ENCODE data around the gene UBE2S.
"Not testable (repeated sequence)": the region's sequence is repeated elsewhere in the genome, so short reads cannot be mapped to it uniquely, and the experiment has no call there.

UBE2S gene

GRCh38 chr19:55451163-55451964 lies 43.8 kb upstream of the UBE2S start:
- H3K27ac ChIP-seq (ENCODE audit: low read length, poor library complexity, severe bottlenecking): no peak overlapping the region
- H2BK15ac ChIP-seq (ENCODE audit: low read depth, poor library complexity, severe bottlenecking): no peak overlapping the region
- H3K27me3 ChIP-seq (ENCODE audit: control insufficient read depth in 1 of 2, insufficient read depth in 1 of 2, low read length in 2 of 2): peaks cover 46 to 48% of the 10 kb centered on the region in 2 experiments
- no peak overlapping the region for H4K91ac ChIP-seq (ENCODE audit: low read length)
- H3K4me3 ChIP-seq (ENCODE audit: insufficient read depth in 1 of 2, low read depth in 1 of 2, low read length in 2 of 2): no peak overlapping the region
- no peak overlapping the region for H3K4ac ChIP-seq (ENCODE audit: low read depth in 1 of 2, low read length in 2 of 2)
- H3K79me1 ChIP-seq (replicated peaks; ENCODE audit: low read length, poor library complexity, severe bottlenecking): peaks cover 9% of the 10 kb centered on the region
- no peak overlapping the region for H2AK5ac ChIP-seq (ENCODE audit: low read length, severe bottlenecking)
- 2% methylated on average over 46 of the region's 80 CpGs for WGBS
- no peak overlapping the region for H2AFZ ChIP-seq (ENCODE audit: low read depth, low read length)
- no peak for DNase-seq
- no peak overlapping the region for H2BK5ac ChIP-seq (ENCODE audit: low read depth, low read length, poor library complexity, severe bottlenecking)
- no peak overlapping the region for H3K9ac ChIP-seq (ENCODE audit: low read length)
- no peak overlapping the region for H4K8ac ChIP-seq (ENCODE audit: low read length)
- no peak overlapping the region for H2BK12ac ChIP-seq (ENCODE audit: low read length in 2 of 2)
- H3K14ac ChIP-seq (ENCODE audit: low read length in 2 of 2): no peak overlapping the region
- peak overlapping the region in 1 of 2 experiments; percentile 17 for H3K23ac ChIP-seq (ENCODE audit: low read length in 2 of 2)
- H2BK120ac ChIP-seq (ENCODE audit: low read depth, low read length): no peak overlapping the region
- H3K36me3 ChIP-seq (ENCODE audit: control insufficient read depth in 1 of 2, insufficient read depth in 2 of 2, low read depth in 1 of 2, low read length in 2 of 2): peaks cover 11 to 33% of the 10 kb centered on the region in 2 experiments
- no peaks in the 10 kb centered on the region for H3K9me3 ChIP-seq (ENCODE audit: control insufficient read depth, low read length)
- peaks cover 30% of the 10 kb centered on the region for H3K4me1 ChIP-seq (ENCODE audit: control insufficient read depth, insufficient read depth, low read depth, low read length)
- no peak overlapping the region for H3K18ac ChIP-seq (ENCODE audit: low read depth in 1 of 2, low read length in 2 of 2)
- peak overlapping the region; percentile 48 for H3K4me2 ChIP-seq (ENCODE audit: low read length, poor library complexity, severe bottlenecking)

GRCh38 chr19:55449469-55449868 lies 41.9 kb upstream of the UBE2S start:
- Histone ChIP-seq H3K4me3 (ENCODE audit: insufficient read depth in 1 of 2, low read depth in 1 of 2, low read length in 2 of 2) (no peak overlapping the region), H3K14ac (ENCODE audit: low read length in 2 of 2) (no peak overlapping the region), H4K8ac (ENCODE audit: low read length) (no peak overlapping the region), H3K4ac (ENCODE audit: low read depth in 1 of 2, low read length in 2 of 2) (no peak overlapping the region), H3K27me3 (ENCODE audit: control insufficient read depth in 1 of 2, insufficient read depth in 1 of 2, low read length in 2 of 2) (peaks cover 61% of the 10 kb centered on the region in 2 experiments), H3K23ac (ENCODE audit: low read length in 2 of 2) (peak overlapping the region in 1 of 2 experiments; percentile 83), H3K18ac (ENCODE audit: low read depth in 1 of 2, low read length in 2 of 2) (no peak overlapping the region), H2BK5ac (ENCODE audit: low read depth, low read length, poor library complexity, severe bottlenecking) (no peak overlapping the region), H3K4me2 (ENCODE audit: low read length, poor library complexity, severe bottlenecking) (no peak overlapping the region), H2AFZ (ENCODE audit: low read depth, low read length) (no peak overlapping the region), H2BK12ac (ENCODE audit: low read length in 2 of 2) (no peak overlapping the region), H3K9ac (ENCODE audit: low read length) (no peak overlapping the region), H2AK5ac (ENCODE audit: low read length, severe bottlenecking) (no peak overlapping the region), H3K27ac (ENCODE audit: low read length, poor library complexity, severe bottlenecking) (no peak overlapping the region), H4K91ac (ENCODE audit: low read length) (no peak overlapping the region), H3K4me1 (ENCODE audit: control insufficient read depth, insufficient read depth, low read depth, low read length) (peaks cover 30% of the 10 kb centered on the region), H2BK15ac (ENCODE audit: low read depth, poor library complexity, severe bottlenecking) (no peak overlapping the region), H3K36me3 (ENCODE audit: control insufficient read depth in 1 of 2, insufficient read depth in 2 of 2, low read depth in 1 of 2, low read length in 2 of 2) (peaks cover 5 to 14% of the 10 kb centered on the region in 2 experiments), H3K9me3 (ENCODE audit: control insufficient read depth, low read length) (no peaks in the 10 kb centered on the region), H3K79me1 (replicated peaks; ENCODE audit: low read length, poor library complexity, severe bottlenecking) (no peaks in the 10 kb centered on the region), H2BK120ac (ENCODE audit: low read depth, low read length) (no peak overlapping the region)
- 31% methylated on average over 16 of the region's 16 CpGs for WGBS
- DNase-seq: no peak

GRCh38 chr19:55448175-55448490 lies 40.5 kb upstream of the UBE2S start:
- not testable (repeated sequence) for H4K8ac ChIP-seq (ENCODE audit: low read length); H3K14ac ChIP-seq (ENCODE audit: low read length in 2 of 2); H2AK5ac ChIP-seq (ENCODE audit: low read length, severe bottlenecking); H3K4me2 ChIP-seq (ENCODE audit: low read length, poor library complexity, severe bottlenecking); H3K4ac ChIP-seq (ENCODE audit: low read depth in 1 of 2, low read length in 2 of 2); H3K23ac ChIP-seq (ENCODE audit: low read length in 2 of 2); H3K9ac ChIP-seq (ENCODE audit: low read length); H3K18ac ChIP-seq (ENCODE audit: low read depth in 1 of 2, low read length in 2 of 2); H3K9me3 ChIP-seq (ENCODE audit: control insufficient read depth, low read length); H2AFZ ChIP-seq (ENCODE audit: low read depth, low read length); H3K79me1 ChIP-seq (replicated peaks; ENCODE audit: low read length, poor library complexity, severe bottlenecking); H3K27ac ChIP-seq (ENCODE audit: low read length, poor library complexity, severe bottlenecking); H2BK15ac ChIP-seq (ENCODE audit: low read depth, poor library complexity, severe bottlenecking); DNase-seq; H2BK5ac ChIP-seq (ENCODE audit: low read depth, low read length, poor library complexity, severe bottlenecking); H2BK120ac ChIP-seq (ENCODE audit: low read depth, low read length); H2BK12ac ChIP-seq (ENCODE audit: low read length in 2 of 2); H3K36me3 ChIP-seq (ENCODE audit: control insufficient read depth in 1 of 2, insufficient read depth in 2 of 2, low read depth in 1 of 2, low read length in 2 of 2)
- peaks cover 25% of the 10 kb centered on the region for H3K4me1 ChIP-seq (ENCODE audit: control insufficient read depth, insufficient read depth, low read depth, low read length)
- peak overlapping the region; percentile 82 for H4K91ac ChIP-seq (ENCODE audit: low read length)
- whole genome bisulfite sequencing: 95% methylated on average over 5 of the region's 5 CpGs
- H3K4me3 ChIP-seq (ENCODE audit: insufficient read depth in 1 of 2, low read depth in 1 of 2, low read length in 2 of 2): peak overlapping the region in 1 of 2 experiments; percentile 30
- H3K27me3 ChIP-seq (ENCODE audit: control insufficient read depth in 1 of 2, insufficient read depth in 1 of 2, low read length in 2 of 2): peaks cover 73 to 74% of the 10 kb centered on the region in 2 experiments

GRCh38 chr19:55447421-55448174 lies 40.0 kb upstream of the UBE2S start:
- H3K4ac ChIP-seq (ENCODE audit: low read depth in 1 of 2, low read length in 2 of 2): no peak overlapping the region
- peaks cover 76 to 78% of the 10 kb centered on the region in 2 experiments for H3K27me3 ChIP-seq (ENCODE audit: control insufficient read depth in 1 of 2, insufficient read depth in 1 of 2, low read length in 2 of 2)
- H3K14ac ChIP-seq (ENCODE audit: low read length in 2 of 2): no peak overlapping the region
- no peak overlapping the region for H3K9ac ChIP-seq (ENCODE audit: low read length)
- no peak overlapping the region for H4K91ac ChIP-seq (ENCODE audit: low read length)
- no peaks in the 10 kb centered on the region for H3K79me1 ChIP-seq (replicated peaks; ENCODE audit: low read length, poor library complexity, severe bottlenecking)
- no peak overlapping the region for H2BK12ac ChIP-seq (ENCODE audit: low read length in 2 of 2)
- no peaks in the 10 kb centered on the region for H3K9me3 ChIP-seq (ENCODE audit: control insufficient read depth, low read length)
- no peak overlapping the region for H3K4me2 ChIP-seq (ENCODE audit: low read length, poor library complexity, severe bottlenecking)
- H2AK5ac ChIP-seq (ENCODE audit: low read length, severe bottlenecking): no peak overlapping the region
- no peak overlapping the region for H2BK5ac ChIP-seq (ENCODE audit: low read depth, low read length, poor library complexity, severe bottlenecking)
- H3K18ac ChIP-seq (ENCODE audit: low read depth in 1 of 2, low read length in 2 of 2): no peak overlapping the region
- 67% methylated on average over 16 of the region's 16 CpGs for WGBS
- peaks cover 28% of the 10 kb centered on the region for H3K4me1 ChIP-seq (ENCODE audit: control insufficient read depth, insufficient read depth, low read depth, low read length)
- no peak overlapping the region for H3K4me3 ChIP-seq (ENCODE audit: insufficient read depth in 1 of 2, low read depth in 1 of 2, low read length in 2 of 2)
- no peak overlapping the region for H4K8ac ChIP-seq (ENCODE audit: low read length)
- H3K36me3 ChIP-seq (ENCODE audit: control insufficient read depth in 1 of 2, insufficient read depth in 2 of 2, low read depth in 1 of 2, low read length in 2 of 2): no peaks in the 10 kb centered on the region
- no peak overlapping the region for H2AFZ ChIP-seq (ENCODE audit: low read depth, low read length)
- no peak overlapping the region for H3K27ac ChIP-seq (ENCODE audit: low read length, poor library complexity, severe bottlenecking)
- H3K23ac ChIP-seq (ENCODE audit: low read length in 2 of 2): no peak overlapping the region
- no peak overlapping the region for H2BK120ac ChIP-seq (ENCODE audit: low read depth, low read length)
- no peak overlapping the region for H2BK15ac ChIP-seq (ENCODE audit: low read depth, poor library complexity, severe bottlenecking)
- peak; percentile 35 for DNase-seq

Measured in mesenchymal stem cell (in vitro differentiated cells and primary cell).